GM21717 (cell line): ENCODE data around the gene SUSD6.
"Not testable (repeated sequence)": the region's sequence is repeated elsewhere in the genome, so short reads cannot be mapped to it uniquely, and the experiment has no call there.

Experiments used
- ATAC-seq: cut with Tn5 transposase; IDR thresholded peaks from one replicate; pipeline ENCODE4 v1.9.1; 2021; ENCODE audit warnings: mild to moderate bottlenecking, moderate library complexity; ENCODE audit not compliant: unreplicated experiment

SUSD6 gene

DNA sequence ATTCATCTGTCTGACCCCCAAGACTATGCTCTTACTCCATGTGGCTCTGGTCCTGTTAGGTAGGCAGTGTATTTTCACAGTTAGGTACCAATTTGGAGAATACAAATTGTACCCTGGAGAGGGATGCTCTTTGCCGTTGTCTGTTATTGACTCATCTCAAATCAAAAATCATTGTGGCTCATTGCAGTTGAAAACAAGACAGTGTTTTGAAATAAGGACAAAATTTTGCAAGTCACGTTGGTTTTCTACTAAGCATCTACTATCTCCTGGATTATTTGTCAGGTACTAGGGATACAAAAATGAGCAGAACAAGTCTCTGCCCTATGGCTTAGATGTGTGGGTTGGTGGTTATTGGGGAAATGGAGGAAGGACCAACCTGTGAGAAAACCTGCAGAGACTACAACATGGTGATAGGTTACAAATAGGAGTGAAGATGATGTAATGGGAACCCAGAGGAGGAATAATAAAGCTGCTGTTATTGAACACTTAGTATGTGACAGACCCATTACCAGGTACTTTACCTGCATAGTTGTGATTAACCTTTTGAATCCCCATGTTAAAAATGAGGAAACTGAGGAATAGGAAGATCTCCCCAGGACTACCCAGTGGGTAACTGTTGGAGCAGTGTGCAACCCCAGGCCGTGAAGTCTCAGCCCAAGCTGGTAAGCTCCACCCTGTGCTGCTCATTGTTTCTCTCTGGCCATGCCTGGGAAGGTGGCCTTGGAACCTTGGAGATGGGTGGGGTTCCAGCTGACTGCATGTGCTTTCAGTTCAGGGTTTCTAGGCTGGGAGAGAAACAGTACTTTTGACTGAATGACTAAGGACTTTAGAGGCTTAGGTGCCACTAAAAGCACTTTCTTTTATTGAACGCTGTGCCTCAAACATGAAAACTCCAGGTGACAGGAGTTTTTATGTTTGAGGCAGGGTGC lies 82.7 kb downstream of the SUSD6 start:
- no peak for ATAC-seq

DNA sequence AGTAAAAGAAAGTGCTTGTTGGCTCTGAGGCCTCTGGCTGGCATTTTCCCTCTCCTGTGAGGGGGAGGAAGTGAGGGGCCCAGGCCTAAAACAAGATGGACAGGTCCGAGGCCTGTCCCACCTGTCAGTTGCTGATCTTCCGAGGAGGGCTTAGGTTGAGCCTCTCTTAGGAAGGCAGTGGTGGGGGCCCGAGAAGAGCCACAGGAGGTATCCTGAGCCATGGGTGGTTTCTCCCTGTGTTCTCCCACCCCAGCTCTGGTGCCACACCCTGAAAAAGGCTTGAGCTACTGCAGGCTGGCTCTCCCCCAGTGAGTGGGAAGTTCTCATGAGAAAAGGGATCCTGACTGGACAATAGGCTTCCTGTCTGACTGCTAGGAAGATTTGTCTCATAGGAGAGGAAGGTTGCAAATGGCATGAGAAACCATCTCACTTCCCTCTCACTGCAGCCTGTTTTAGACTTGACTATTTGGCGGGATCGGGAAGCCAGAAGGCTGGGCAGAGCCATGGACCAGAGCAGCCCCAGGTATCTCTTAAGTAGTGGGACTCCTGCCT lies 83.4 kb downstream of the SUSD6 start:
- ATAC-seq: no peak

DNA sequence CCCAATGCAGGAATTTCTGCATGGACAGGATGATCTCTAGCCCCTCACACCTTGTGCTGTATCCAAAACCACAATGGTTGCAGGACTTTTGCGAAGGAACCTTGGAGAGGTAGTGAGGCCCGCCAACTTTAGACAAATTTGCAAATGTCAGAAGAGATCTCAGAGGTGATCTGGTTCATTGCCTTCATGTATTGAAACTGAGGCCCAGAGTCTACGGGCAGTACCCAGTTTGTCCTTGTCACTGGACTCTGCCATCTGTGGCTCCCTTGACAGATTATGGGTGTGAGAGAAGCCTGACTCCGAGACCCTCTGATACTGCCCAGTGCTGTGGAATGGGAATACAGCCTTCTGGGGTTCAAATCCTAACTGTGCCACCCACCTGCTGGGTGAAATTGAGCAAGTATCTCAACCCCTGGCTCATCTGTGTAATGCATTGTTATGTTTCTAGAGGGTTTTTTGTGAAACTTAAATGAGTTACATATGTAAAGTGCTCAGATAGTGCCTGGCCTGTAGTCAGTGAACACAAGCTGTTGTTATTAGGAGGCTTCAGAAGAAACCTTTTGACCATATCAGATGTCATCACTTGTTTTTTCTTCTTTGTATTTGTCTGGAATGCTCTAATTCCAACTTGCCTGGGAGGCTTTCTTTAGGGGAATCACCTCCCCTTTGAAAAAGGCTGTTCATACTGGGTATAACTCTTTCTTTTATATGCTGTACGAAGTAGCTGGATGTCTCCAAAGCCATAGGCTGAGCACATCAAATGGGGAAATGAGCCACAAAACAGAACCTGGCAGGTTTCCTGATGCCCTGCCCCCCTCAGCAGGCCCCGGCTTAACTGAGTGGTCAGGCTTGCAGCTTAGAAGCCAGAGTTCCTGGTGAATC lies 84.2 kb downstream of the SUSD6 start:
- ATAC-seq: no peak

DNA sequence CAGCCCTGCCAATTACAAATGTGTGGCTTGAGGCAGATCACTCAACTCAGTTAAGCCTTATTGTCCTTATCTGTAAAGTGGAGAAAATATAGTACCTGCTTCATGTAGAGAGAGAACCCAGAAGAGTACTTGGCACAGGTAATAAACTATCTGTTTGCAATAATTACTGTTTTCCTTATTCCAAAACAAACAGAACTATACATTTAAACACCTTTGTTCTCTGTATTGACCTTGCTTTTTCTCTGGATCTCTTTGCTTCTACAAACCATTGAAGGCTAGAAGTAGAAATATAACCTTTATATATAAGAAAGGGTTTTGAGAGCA lies 84.8 kb downstream of the SUSD6 start:
- no peak for ATAC-seq

DNA sequence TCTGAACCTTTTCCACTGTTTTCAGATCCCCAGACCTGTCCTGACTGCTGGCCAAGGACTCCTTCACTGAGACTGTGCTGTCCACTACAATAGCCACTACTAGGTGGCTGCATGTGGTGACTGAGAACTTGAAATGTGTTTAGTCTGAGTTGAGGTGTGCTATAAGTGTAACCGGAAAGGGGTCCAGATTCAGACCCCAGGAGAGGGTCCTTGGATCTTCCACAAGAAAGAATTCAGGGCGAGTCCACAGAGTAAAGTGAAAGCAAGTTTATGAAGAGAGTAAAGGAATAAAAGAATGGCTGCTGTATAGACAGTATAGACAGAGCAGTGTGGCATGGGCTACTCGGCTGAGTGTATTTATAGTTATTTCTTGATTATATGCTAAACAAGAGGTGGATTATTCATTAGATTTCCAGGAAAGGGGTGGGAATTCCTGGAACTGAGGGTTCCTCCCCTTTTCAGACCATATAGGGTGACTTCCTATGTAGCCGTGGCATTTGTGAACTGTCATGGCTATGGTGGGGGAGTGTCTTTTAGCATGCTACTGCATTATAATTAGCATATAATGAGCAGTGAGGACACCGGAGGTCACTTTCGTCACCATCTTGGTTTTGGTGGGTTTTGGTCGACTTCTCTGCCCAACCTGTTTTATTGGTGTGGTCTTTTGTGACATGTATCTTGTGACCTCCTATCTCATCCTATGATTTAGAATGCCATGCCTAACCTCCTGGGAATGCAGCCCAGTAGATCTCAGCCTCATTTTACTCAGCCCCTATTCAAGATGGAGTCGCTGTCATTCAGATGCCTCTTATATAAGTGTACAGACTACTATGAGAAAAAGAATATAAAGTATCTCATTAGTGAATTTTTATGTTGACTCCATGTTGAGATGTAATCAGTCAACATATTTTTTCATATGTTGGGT lies 85.5 kb downstream of the SUSD6 start:
- ATAC-seq: no peak

DNA sequence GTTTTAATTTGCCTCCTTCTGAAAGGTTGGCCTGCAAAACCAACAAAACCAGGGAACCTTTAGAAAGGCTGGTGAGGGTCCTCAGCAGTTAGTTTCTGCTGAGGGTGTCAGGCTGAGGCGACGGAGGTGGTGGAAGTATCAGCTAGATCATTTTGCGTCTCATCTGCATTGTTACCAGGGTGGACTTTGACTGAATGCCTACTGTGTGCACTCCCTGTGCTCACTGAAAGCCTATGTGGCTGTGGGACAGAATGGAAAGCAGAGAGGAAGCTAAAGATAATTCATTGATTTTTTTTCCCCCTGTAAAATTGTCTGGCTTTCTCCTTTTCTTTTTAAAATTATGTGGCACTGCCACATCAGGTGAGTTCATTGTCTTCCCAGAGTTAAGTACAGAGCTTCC lies 87.2 kb downstream of the SUSD6 start:
- no peak for ATAC-seq

DNA sequence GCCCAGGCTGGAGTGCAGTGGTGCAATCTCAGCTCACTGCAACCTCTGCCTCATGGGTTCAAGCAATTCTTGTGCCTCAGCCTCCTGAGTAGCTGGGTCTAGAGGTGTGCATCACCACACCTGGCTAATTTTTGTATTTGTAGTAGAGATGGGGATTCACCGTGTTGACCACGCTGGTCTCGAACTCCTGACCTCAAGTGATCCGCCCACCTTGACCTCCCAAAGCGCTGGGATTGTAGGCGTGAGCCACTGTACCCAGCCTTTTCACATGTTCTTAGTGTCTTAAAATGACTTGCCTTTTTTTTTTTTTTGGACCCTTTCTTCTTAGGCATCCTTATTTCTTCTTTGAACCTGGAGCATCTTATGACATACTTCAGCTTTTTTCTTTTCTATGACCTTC lies 87.8 kb downstream of the SUSD6 start:
- ATAC-seq: not testable (repeated sequence)

DNA sequence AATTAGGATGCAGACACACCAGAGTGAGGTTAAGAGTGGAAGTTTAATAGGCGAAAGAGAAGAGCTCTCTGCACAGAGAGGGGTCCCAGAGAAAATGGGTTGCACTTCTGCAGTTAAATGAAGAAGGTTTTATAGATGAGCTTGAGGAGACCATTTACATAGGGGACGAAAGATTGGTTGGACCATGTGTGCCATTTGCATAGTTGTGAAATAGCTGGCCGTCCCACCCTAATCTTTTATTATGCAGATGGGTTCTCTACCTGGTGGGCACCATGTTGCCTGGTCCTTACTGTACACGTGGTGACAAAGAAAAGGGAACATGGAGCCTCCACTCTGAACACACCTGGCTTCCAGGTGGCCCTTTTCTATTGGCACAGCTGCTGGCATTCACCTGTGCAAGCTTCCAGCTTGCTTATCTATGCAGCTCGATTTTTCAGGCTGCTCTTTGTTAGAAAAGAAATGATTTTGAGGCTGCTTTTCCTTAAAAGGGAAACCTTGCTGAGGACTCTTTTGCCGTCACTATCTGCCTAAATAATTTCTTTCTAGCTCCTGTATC lies 88.4 kb downstream of the SUSD6 start:
- no peak for ATAC-seq

DNA sequence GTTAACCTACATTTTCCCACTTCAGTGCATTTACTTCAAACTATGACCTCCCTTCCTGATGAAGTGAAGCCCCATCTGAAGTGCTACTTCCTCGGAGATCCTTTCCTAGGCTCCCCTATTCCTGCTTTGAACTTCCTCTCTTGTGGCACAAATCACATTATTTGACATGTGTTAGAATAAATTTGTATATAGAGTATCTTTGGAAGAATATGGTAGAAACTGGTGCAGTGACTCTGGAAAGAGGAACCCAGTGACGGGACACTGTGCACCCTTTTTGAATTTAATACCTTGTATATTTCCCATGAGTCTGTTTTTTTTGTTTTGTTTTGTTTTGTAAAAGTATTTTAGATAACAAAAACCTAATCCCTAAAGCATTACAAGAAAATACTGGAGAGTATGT lies 89.2 kb downstream of the SUSD6 start:
- no peak for ATAC-seq

DNA sequence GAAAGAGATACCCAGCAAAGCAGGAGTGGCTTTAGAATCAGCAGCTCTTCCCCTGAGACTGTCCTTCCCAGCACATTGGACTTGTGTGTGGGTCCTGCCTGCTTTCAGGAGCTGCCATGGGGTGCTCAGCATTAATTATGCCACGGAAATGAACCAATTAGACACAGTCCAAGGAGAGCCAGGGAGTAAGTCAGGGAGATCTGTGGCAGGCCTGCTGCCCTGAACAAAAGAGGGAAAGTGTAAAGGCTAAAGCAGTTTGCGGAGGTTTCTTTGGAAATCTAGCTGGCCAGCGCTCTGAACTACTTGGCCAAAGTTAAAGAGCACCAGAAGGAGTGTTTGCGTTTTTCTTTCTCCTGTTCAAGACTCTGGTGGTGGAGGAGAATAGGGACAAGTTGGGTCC lies 89.9 kb downstream of the SUSD6 start:
- ATAC-seq: no peak

DNA sequence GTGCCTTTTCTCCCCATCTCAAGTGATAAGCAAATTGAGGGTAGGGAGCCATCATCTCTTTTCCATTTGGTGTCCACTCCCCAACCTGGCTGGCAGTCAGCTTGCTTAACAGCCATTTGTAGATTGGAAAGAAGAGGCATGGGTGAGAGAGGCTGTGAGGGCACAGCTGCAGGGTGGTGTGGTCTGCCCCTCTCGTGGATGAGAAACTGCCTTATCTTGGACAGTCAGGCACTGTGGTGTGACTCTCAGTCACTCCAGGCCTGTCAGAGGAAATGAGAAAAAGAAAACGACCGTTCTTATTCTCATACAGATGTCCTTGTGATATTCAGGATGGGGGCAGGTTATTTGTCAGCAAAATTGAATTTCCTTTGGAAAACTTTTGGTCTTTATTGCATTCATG lies 90.5 kb downstream of the SUSD6 start:
- ATAC-seq: peak; percentile 65

DNA sequence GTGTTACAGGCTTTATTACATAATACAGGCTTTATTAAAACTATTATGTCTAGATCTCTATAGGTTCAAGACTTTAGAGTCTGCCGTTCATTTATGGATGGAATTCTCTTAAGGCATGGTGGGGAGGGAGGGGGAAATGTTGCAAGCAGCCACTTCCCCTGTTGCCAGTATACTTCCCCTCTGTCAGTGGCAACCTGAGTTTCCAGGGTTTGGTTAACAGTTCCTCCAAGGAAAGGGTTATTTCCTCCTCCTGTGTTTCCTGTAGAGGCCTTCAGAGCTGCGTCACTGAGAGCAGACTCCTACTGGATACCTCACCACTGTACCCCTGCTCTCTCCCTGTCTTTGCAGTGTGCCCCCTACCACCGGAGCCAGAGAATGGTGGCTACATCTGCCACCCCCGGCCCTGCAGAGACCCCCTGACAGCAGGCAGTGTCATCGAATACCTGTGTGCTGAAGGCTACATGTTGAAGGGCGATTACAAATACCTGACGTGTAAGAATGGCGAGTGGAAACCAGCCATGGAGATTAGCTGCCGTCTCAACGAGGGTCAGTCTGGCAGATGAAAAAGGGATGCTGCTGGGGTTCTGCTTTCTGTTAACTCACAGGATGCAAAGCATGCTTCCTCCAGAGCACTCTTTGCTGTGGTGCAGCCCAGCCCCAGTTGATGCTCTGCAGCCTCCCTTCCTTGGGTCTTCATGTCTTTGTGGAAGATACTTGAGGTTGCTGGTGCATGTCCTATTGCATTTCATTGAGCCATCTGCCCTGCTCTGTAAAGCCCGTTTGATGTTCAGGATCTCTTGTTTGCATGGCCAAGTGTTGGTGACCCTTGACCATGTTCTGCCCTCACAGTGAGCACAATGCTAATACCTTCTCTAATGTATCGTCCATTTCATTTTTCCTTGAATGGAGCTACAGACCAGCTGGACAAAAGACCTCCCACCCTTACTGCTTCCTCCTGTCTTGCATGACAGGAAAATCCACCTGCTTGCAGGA lies 91.9 kb downstream of the SUSD6 start:
- ATAC-seq: no peak

DNA sequence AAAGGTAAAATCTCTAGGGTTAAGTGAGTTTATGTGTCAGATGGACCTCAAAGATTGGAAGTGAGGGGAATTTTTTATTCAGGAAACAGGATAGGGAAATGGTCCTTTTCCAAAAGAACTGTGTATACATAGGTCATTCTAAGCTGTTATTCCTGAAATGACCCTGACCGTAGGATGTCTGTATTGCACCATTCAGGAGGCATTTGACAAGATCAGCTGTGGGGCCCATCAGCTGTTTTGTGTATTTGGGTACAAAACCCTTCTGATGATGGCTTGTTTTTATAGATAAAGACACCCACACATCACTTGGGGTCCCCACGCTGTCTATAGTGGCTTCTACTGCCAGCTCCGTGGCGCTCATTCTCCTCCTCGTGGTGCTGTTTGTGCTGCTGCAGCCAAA lies 92.9 kb downstream of the SUSD6 start:
- no peak for ATAC-seq

DNA sequence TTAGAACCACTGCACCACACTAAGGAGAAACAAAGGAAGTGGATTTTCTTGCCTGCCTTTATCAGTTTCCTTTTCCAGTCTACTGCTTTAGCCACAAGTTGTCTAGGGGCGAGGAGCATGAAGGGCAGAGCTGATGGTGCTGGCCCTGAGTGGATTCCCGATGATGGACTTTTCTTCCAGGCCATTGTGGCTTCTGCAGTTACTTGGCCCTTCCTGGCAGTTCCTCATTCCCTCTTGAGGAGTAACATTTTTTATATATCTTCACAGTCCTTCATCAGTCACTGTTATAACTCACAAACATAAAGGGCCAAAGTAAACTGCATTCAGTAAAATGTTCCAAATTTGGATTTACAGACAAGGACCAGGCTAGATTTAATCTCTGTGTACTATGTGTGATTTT lies 94.3 kb downstream of the SUSD6 start:
- no peak for ATAC-seq

DNA sequence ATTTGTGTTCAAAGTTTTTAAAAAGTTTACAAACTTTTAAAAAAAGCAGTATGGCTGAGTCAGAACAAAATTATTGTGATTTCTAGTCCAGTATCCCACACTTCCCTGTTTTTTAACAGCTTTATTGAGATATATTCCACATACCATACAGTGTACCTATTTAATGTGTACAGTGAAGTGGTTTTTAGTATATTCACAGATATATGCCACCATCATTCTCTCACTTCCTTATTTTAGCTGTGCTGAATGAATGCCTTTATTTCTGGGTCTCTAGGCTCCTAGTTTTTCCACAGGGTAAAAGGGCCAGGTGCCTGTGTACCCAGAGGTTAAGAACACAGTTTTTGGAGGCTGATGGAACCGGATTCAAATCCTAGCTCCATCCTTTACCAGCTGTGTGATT lies 96.7 kb downstream of the SUSD6 start:
- no peak for ATAC-seq

DNA sequence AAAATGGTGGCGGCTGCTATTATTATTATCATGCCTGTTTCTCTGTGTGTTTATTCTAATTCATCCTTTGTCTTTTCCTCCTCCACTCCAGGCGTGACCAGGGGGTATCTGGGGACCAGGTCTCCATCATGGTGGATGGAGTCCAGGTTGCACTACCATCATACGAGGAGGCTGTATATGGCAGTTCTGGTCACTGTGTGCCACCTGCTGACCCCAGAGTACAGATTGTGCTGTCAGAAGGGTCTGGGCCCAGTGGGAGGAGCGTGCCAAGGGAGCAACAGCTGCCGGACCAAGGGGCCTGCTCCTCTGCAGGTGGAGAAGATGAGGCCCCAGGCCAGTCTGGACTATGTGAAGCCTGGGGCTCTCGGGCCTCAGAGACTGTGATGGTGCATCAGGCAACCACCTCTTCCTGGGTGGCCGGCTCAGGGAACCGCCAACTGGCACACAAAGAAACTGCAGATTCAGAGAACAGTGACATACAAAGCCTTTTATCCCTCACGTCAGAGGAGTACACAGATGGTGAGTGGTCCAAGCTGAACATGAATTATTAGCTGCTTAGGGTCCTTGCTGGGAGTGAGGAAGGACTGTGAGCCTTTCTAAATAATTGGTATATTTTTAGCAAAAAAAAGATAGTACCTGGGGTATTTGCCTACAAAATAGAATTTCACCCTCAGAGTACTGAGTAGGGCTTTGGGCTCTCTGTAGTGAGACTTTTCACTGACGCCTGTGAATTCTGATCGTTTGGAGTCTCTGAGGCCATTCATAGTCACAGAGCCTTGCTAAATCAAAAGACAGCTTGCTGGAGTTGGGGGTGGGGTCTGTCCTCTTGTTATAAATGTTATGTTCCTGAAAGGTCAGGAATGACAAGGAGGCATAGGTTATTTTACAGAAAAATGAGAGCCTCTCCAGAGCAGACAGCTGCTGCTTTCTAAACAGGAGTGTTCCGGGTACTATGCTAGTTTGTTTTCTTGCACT lies 97.5 kb downstream of the SUSD6 start:
- ATAC-seq: no peak

DNA sequence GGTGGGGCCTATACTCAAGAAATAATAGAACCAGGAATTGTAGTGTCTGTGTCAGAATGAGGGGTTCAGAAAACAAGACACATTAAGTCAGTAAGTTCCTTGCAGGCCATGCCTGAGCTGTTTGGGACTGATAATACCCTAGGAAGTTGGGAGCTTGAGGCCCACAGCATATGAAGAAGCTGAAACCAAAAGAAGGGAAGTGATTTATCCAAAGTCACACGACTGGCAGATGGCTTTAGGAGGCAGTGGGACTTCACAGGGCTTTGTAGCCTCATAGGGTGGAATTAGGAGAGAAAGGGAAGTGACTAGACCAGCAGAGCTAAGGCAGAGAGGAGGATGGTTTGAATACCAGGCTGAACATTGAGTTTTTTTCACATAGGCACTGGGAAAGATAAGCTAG lies 99.0 kb downstream of the SUSD6 start:
- ATAC-seq: no peak

DNA sequence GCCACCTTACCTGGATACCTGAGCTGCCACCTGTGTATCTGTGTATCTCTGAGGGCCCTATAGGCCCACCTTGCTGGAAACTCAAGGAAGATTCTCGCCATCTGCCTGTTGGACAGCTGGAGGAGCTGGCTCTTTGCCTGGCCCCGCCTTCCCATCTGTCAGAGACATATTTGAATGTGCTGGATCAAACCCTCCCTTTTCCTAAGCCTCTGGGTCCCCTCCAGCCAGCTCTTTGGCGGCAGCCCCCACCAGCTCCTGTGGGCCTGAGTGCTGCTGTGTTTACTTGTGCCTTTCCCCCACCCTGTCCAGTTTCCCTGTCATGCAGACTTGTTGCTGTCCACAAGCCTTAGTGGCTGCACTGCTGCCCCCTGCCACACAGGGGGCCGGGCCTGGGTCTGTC lies 99.7 kb downstream of the SUSD6 start:
- ATAC-seq: no peak
